HG03159 (cell line): ENCODE measurements around the gene TELO2.

ENCODE experiments used
- ATAC-seq: cut with Tn5 transposase; IDR thresholded peaks from one replicate; pipeline ENCODE4 v1.9.1; 2021; ENCODE audit warnings: mild to moderate bottlenecking, moderate library complexity; ENCODE audit not compliant: unreplicated experiment

The TELO2 gene

DNA sequence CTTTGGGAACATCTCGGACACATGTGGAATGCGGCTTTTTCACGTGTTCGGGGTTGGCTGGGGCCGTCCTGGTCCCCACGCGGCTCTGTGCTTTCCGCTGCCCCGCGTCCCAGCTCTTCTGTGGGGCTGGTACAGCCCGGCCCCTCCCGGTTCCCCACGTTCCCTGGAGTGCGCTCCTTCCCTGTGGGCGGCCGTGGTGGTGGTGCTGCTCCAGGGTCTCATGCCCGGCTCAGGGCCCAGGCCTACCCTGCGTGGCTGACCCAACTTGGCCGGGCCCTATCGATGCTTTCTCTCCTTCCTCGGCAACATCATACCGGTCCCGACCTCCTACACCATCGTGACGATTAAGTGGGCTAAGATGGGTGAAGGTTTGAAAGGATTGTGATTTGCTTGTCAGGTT is 3.3 kb downstream of the TELO2 start:
- ATAC-seq: no peak

DNA sequence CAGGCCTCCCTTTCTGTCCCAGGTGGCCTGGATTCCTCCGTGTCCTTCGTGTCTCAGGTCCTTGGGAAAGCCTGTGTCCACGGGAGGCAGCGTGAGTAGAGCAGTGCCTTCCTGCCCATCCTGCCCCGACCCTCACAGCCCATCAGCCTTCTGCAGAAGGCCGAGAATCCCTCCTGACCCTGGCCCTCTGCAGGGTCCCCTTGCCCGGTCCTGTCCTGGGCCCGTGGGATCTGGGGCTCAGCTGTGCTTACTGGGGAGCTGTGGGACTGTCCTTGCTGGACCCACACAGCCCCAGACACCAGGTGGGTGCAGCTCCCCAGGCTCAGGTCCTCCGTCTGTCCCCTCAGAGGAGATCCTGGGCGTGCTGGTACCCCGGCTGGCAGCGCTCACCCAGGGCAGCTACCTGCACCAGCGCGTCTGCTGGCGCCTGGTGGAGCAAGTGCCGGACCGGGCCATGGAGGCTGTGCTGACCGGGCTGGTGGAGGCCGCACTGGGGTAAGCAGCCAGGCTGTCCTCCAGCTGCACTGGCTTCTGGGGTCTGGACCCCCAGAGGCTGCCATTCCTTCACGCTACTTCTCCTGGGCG is 3.9 kb downstream of the TELO2 start:
- no peak for ATAC-seq

DNA sequence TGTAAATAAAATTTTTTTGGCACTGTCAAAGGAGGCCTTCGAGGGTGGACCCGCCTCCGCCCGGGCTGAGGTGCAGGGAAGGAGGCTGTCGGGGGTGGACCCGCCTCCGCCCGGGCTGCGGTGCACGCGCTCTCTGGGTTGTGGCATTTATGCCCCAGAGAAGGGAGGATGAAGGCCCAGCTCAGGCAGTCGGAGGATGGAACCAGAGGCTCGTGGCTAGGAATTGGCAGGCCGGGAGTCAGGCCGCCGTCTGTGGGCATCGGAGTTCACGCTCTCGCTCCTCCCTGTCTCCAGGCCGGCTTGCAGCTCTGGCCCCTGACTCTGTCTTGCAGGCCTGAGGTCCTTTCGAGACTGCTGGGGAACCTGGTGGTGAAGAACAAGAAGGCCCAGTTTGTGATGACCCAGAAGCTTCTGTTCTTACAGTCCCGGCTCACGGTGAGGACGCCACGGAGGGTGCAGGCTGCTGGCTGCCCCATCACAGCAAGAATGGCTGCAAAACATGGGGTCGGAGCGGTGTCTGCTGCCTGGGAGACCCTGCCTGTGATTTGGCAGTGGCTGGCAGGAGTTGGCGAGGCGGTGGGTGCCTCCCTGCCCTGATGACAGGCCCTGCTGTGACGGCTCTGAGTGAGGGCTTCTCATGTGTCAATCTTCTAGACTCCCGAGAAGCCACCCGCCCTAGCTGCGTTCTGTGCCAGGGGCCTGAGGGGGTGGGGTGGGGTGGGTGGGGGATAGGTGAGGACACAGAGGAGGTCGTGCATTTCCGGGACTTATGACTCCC is 5.9 kb downstream of the TELO2 start:
- no peak for ATAC-seq

GRCh38 chr16:1499756-1500464 is 6.8 kb downstream of the TELO2 start:
- ATAC-seq: no peak

DNA sequence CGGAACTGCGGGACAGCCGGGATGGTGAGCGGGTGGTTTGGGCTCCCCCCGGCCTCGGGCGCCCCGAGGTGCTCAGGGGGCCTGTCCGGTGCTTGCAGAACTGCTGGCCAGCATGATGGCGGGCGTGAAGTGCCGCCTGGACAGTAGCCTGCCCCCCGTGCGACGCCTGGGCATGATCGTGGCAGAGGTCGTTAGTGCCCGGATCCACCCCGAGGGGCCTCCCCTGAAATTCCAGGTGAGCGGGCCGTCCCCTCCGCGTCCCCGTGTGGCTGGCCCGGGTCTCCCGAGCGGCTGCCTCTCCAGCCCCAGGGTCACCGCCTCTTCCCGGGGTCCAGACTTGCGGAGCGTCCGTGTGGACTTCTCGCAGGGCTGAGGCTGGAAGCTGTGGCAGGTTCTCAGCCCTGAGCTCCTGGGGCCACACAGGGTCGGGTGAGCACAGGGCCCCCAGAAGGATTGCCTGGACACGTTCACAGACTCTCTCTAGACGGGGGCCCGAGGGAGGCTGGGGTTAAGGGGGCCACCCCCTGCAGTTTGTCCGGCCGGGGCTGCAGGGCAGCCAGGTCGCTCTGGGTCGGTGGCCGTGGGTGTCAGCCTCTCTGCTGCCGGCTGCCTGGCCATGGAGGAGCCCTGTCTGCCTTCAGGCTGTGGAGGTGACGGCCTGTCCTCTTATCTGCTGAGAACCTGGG is 7.4 kb downstream of the TELO2 start:
- no peak for ATAC-seq

GRCh38 chr16:1501630-1502029 is 8.5 kb downstream of the TELO2 start:
- no peak for ATAC-seq

DNA sequence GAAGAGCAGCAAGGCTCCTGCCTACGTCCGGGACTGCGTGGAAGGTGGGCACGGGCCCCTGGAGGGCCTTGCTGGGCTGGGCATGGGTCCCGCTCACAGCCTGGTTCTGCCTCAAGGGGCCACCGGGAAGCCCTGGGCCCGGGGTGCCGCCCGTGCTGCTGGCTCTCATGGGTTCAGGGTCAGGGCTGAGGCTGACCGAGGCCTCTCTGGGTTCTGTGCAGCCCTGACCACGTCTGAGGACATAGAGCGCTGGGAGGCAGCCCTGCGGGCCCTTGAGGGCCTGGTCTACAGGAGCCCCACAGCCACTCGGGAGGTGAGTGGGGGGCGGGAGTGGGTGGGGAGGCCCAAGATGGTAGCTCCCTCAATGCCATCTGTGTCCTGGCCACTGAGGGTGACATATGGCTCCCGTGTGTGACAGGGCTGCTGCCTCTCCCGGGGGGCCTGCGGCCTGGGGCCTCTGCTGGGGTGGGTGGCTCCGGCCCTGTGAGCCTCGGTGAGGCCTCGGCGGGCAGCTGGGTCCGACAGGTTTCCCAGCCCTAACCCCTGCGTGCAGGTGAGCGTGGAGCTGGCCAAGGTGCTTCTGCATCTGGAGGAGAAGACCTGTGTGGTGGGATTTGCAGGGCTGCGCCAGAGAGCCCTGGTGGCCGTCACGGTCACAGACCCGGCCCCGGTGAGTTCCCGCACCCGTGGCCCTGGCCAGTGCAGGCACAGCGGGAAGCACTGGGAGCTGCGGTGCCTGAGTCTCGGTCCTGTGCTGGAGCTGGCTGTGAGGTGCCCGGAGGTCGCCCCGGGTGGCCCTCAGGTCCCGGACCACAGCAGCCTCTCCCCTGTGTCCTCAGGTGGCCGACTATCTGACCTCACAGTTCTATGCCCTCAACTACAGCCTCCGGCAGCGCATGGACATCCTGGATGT is 9.2 kb downstream of the TELO2 start:
- ATAC-seq: no peak

DNA sequence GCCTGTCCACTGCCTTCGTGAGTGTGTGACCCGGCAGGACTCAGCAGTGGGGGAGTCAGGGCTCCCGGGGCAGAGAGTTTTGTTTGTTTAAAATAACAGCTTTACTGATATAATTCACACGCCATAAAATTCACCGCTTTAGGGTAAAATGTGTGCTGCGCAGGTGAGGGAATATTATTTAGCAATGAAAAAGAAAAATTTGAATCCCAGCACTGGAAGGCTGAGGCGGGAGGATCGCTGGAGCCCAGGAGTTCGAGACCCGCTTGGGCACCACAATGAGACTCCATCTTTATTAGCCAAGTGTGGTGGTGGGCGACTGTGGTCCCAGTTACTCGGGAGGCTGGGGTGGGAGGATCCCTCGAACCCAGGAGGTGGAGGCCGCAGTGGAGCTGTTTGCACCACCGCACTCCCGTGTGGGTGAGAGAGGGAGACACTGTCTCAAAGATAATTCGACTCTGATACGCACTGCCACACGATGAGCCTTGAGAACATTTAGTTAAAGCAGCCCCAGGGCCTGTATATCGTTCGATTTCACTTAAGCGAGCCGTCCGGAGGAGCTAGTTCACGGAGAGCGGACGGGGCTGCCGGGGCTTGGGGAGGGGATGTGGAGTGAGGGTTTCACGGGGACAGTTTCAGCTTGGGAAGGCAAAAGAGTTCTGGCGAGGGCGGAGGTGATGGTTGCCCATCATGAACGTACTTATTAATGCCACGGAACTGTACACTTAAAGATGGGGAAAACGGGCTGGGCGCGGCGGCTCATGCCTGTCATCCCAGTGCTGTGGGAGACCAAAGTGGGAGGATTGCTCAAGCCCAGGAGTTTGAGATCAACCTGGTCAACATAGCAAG is 10.2 kb downstream of the TELO2 start:
- ATAC-seq: no peak

DNA sequence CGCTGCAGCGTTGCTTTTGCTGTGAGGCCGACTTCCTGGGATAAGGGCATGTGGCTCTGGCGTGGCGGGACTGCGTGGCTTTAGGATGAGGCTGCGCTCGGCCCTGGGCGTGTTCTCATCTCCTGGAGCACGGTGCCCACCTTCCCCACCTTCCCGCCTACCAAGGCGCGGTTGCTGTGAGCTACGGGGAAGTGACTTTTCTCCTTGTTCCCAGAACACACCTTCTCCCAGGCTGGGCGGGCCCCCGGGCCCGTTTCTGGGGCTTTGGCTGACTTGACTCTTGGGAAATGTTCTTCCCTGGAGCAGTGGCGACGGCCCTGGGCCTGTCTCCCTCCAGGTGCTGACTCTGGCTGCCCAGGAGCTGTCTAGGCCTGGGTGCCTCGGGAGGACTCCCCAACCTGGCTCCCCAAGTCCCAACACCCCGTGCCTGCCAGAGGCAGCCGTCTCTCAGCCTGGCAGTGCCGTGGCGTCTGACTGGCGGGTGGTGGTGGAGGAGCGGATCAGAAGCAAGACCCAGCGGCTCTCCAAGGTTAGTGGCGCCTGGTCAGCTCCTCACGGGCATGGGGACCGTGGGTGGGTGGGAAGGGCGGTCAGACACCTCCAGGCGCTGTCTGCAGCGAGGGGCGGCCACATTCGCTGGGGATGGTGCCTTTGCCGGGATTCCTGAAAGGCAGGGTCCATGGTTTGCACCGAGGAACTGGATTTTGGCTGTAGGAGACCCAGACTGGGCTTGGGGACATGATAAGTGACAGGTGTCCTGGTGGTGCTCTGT is 12.1 kb downstream of the TELO2 start:
- no peak for ATAC-seq

GRCh38 chr16:1505912-1506311 is 12.8 kb downstream of the TELO2 start:
- no peak for ATAC-seq

DNA sequence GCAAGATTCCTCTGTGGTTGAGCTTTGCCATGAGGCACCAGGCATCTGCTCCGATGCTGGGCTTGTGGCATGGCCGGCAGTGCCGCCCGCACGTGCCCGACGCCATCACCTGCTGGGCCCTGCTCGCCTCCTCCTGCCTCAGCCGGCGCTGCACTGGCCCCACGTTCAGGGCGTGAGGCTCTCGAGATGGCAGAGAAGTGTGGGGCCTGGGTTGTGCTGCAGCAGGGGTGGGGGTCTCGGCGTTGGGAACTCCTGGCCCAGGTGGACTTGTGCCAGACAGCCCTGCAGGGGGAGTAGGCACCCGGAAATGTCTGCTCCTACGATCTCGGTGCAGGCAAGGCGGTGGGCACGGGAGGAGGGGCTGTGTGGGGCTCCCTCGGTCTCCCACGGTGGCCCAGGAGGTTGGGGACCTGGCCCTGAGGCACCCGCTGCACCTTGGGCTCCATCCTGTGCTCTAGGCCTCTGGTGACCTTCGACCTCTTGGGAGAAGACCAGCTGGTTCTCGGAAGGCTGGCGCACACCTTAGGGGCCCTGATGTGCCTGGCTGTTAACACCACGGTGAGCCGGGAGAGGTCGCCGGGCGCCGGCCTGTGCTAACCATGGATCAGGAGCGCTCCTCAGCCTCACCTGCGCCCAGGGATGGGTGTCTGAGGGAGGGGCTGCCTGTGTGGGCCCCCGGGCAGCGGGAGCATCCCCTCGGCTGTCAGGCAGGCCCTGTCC is 13.5 kb downstream of the TELO2 start:
- no peak for ATAC-seq

DNA sequence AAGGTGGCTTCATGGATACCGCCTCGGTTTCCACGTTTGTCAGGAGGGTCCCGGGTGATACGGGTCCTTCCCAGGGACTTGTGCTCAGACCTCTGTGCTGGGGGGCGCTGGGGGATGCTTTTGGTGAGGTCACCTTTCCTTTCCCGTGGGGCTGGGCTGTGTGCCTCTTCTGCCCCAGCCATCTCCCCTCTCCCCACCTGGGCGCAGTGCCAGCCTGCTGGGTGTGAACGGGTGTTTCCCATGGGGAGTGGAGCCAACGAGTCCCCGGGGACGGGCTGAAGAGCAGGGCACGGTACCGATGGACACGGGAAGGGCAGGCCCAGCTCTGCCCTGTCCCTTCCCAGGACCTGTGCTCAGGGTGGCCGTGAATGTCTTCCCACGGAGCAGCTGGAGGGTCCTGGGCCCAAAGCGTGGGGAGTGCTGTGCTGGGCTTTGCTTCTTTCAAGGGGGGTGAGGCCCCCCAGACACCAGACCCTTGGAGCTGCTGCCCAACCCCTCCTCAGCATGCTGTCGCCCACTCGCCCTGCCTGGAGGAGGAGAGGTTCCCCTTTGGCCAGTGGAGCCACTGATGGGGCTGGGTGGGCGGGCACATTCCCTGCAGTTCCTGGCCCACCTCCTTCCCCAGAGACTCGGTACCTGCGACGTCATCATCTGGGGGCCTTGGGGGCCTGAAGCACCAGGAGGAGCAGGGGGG is 15.5 kb downstream of the TELO2 start:
- ATAC-seq: no peak

DNA sequence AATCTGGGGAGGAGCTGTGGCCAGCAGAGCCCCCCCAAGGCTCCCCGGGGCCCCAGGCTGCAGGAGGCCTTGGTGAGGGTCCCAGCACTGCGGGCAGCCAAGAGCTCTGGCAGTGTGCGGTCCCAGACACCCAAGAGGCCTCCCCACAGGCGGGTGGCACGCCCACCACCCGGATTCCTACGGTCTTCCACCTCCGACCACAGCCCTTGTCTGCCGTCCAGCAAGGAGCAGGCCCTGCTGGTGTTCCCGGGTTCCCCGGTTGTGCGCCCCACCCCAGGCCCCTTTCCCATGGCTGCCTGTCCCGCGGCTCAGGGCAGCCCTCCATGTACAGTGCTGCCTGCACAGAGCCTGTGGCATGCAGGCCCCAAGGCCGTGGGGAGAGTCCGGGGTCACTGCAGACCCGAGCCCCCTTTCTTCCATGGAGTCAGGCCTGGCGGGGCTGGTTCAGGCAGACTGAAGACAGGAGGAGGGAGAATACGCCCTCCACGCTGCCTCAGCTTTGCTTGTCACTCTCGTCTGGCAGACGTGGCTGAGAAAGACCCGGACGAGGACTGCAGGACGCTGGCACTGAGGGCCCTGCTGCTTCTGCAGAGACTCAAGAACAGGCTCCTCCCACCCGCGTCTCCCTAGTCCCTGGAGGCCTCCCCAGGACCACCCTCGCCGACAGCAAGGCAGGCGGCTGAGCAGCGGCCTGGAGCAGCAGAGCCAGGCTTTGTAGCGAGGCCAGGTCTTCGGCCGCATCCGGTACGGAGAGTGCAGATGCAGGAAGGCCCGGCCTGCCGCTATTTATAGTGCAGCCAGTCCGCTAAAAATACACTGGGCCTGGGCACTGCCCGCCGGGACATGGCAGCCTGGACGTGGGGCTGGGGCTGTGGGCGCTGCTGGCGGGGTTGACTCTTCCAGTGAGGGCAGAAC is 16.4 kb downstream of the TELO2 start:
- no peak for ATAC-seq

GRCh38 chr16:1510272-1510671 is 17.1 kb downstream of the TELO2 start:
- ATAC-seq: no peak

DNA sequence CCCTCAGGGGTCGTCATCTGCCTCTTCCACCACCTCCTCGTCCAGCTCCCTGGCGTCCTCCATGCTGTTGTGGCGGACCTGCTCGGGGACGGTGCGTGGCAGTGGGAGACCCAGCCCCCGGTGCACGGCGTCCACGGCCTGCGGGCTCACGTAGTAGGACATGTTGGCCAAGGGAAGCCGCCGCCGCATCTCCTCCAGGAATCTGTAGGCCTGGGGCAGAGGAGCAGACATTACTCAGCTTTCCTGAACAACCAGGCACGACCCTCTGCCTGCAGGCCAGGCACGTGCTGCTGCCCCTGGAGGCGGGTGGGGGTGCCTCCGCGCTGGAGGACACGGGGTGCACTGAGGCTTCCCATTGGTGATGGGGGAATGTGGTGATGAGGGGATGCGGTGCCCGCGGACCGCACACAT is 17.8 kb downstream of the TELO2 start:
- ATAC-seq: no peak
